ENCODE data around the gene KRT37.

KRT37 gene

GRCh38 chr17:41406205-41406604 lies 18.2 kb downstream of the KRT37 start:
- DNase-seq (ENCODE audit: low read depth) = no peak
- in situ Hi-C loops (cut with HindIII; ENCODE audit: low sequenced_read_pairs) = no loop called here
- H3K4me3 ChIP-seq (ENCODE audit: low read depth, low read length) = no peak overlapping the region
- TF ChIP-seq, protein P1, sequence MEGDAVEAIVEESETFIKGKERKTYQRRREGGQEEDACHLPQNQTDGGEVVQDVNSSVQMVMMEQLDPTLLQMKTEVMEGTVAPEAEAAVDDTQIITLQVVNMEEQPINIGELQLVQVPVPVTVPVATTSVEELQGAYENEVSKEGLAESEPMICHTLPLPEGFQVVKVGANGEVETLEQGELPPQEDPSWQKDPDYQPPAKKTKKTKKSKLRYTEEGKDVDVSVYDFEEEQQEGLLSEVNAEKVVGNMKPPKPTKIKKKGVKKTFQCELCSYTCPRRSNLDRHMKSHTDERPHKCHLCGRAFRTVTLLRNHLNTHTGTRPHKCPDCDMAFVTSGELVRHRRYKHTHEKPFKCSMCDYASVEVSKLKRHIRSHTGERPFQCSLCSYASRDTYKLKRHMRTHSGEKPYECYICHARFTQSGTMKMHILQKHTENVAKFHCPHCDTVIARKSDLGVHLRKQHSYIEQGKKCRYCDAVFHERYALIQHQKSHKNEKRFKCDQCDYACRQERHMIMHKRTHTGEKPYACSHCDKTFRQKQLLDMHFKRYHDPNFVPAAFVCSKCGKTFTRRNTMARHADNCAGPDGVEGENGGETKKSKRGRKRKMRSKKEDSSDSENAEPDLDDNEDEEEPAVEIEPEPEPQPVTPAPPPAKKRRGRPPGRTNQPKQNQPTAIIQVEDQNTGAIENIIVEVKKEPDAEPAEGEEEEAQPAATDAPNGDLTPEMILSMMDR (IDR thresholded peaks at IDR 0.05; ENCODE audit: low read depth, low read length, missing control alignments) = no peak

DNA sequence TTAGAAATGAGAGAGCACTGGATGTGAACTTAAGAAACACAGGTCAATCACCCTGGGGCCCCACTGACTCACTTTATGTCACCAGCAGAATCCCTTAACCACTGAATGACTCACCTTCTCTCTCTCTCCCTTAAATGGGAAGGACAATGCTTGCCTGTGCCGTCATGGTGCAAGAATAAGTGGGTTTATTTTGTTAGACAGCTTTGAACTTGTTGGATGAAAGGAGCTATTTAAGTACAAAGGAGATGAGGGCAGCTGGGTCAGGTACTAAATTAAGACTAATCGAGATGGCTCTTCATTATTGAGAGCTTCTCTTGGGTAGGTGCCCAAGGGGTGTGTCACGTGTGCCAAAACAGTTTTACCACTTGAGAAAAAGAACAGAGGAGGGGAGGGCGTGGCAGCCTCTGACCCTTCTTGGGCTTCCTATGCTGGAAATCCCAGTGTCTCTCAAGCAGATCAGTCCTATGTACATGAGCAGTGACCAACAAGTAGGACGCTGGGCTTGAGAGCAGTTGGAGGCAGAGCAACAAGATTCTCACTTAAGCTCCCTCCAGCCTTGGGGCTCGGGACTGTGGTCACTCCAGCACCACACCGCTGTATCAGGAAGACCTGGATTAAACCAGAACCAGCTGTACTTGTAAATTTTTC lies 20.2 kb downstream of the KRT37 start:
- TF ChIP-seq, protein P1 (IDR thresholded peaks at IDR 0.05; ENCODE audit: low read depth, low read length, missing control alignments) = no peak
- H3K4me3 ChIP-seq (ENCODE audit: low read depth, low read length) = no peak overlapping the region
- peak; percentile 67 for DNase-seq (ENCODE audit: low read depth)
- in situ Hi-C loops (cut with HindIII; ENCODE audit: low sequenced_read_pairs) = no loop called here

DNA sequence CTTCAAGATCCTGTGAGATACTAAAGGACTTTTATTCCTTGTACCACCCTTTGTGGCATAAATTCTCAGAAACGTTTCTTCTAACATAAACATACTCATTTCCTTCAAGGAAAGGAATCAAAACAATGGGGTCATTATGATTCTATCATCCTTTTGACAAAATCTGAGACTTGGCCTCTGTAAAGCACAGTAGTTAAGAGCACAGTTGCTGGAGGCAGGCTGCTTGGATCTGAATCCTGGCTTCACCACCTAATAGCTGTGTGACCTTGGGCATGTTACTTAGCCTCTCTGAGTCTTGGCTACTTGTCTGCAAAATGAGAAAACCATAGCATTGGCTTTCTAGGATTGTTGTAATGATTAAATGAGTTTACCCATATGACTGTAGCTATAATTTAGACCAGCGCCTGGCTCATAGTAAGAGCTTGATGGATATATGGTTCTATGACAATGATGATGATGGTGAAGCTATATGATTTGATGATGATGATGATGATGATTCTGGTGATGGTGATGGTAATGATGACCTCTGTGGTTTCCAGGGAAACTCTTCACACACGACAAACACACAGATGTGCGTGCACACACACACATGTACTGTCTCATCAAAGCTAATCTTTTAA lies 20.9 kb downstream of the KRT37 start:
- no peak for DNase-seq (ENCODE audit: low read depth)
- no peak overlapping the region for H3K4me3 ChIP-seq (ENCODE audit: low read depth, low read length)
- in situ Hi-C loops (cut with HindIII; ENCODE audit: low sequenced_read_pairs) = no loop called here
- TF ChIP-seq, protein P1 (IDR thresholded peaks at IDR 0.05; ENCODE audit: low read depth, low read length, missing control alignments) = no peak

DNA sequence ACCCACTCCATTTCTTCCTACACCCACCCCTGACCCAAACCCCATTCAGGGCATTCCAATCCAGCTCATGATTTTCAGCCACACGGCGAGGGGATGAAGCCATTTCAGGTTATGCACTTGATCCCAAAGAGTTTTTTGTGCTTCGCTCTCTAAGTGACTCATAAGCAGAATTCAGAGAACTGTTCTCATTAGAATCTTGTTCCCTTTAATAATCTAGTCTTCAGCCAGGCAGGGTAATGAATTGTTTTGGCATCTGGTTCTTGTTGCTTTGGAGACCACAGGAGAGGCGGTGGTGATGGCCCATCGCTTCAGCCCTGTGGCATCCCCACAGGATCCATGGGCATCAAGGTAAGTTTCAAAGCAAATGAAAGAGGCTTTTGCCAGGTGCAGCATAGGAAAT lies 22.2 kb downstream of the KRT37 start:
- TF ChIP-seq, protein P1 (IDR thresholded peaks at IDR 0.05; ENCODE audit: low read depth, low read length, missing control alignments) = no peak
- in situ Hi-C loops (cut with HindIII; ENCODE audit: low sequenced_read_pairs) = no loop called here
- H3K4me3 ChIP-seq (ENCODE audit: low read depth, low read length) = no peak overlapping the region
- DNase-seq (ENCODE audit: low read depth) = no peak

DNA sequence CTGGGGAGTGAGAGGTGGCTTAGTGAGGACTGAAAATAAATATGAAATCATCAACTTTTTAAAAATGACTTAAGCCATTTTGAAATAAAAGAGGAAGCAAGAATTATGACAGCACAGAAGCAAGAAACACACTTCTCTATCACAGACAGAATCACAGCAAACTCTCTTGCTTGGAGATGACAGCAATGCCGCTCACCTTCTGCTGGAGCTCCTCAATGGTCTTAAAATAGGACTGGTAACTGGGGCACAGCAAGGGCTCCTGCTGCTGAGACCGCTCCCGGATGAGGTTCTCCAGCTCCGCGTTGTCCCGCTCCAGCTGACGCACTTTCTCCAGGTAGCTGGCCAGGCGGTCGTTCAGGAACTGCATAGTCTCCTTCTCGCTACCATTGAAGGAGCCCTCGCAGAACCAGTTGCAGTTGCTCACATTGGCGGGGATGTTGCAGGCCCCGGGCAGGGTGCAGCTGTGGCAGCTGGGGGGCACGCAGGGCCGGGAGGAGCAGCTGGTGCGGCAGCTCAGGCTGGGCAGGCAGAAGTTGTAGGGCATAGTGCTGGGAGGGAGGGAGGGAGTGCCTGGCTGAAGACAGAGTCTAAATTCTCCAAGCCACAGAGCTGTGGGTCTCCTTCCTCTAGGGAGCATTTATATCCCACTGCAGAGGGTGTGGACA lies 27.3 kb downstream of the KRT37 start, which contains the start of gene KRT31:
KRT31 (minus strand) TSS at position 613 of the 665 bp plus-strand sequence; CDS start at position 544, 69 bp downstream.
- TF ChIP-seq, protein P1 (IDR thresholded peaks at IDR 0.05; ENCODE audit: low read depth, low read length, missing control alignments) = no peak
- DNase-seq (ENCODE audit: low read depth) = no peak
- H3K4me3 ChIP-seq (ENCODE audit: low read depth, low read length) = no peak within 1 kb of the TSS
- in situ Hi-C loops (cut with HindIII; ENCODE audit: low sequenced_read_pairs) = no loop called here

- TF ChIP-seq, protein P1 (IDR thresholded peaks at IDR 0.05; ENCODE audit: low read depth, low read length, missing control alignments) = no peak
- no peak overlapping the region for H3K4me3 ChIP-seq (ENCODE audit: low read depth, low read length)
- DNase-seq (ENCODE audit: low read depth) = no peak
- in situ Hi-C loops (cut with HindIII; ENCODE audit: low sequenced_read_pairs) = no loop called here
Measured at GRCh38 chr17:41396340-41396739, 28.0 kb downstream of the KRT37 start.

Measured in astrocyte of the cerebellum (primary cell).